Measurements from ENCODE around the gene ANK3. TPM values are rescaled to one million over a fixed set of nuclear protein-coding genes. Genes with fewer than 3 reads are reported as not detected.

ANK3 gene
- total RNA-seq, 1 donor from 2014 or later, result 87.6 TPM

GRCh38 chr10:60032723-60033122 is 357.0 kb downstream of the ANK3 start:
- Mint-ChIP-seq H3K4me1 (ENCODE audit: low read depth) (peaks cover 3% of the 10 kb centered on the region), H3K9me3 (ENCODE audit: low read depth) (peaks cover 3% of the 10 kb centered on the region), H3K4me3 (ENCODE audit: low read depth) (no peak overlapping the region), H3K27me3 (no peaks in the 10 kb centered on the region), H3K36me3 (ENCODE audit: insufficient read depth) (peaks cover 2% of the 10 kb centered on the region), H3K27ac (no peak overlapping the region)
- TF ChIP-seq CTCF (IDR thresholded peaks at IDR 0.05; ENCODE audit: unreplicated experiment), result peak; percentile 44
- no peak for DNase-seq (ENCODE audit: low spot score, unreplicated experiment)

- Mint-ChIP-seq H3K9me3 (ENCODE audit: low read depth) (no peaks in the 10 kb centered on the region), H3K4me1 (ENCODE audit: low read depth) (peaks cover 3% of the 10 kb centered on the region), H3K27ac (no peak overlapping the region)
Measured at GRCh38 chr10:60031664-60032063, 358.0 kb downstream of the ANK3 start.

GRCh38 chr10:60031183-60031582 is 358.5 kb downstream of the ANK3 start:
- peaks cover 3% of the 10 kb centered on the region for H3K4me1 Mint-ChIP-seq (ENCODE audit: low read depth)
- H3K27me3 Mint-ChIP-seq, result no peaks in the 10 kb centered on the region
- TF ChIP-seq CTCF (IDR thresholded peaks at IDR 0.05; ENCODE audit: unreplicated experiment), result no peak
- H3K36me3 Mint-ChIP-seq (ENCODE audit: insufficient read depth), result no peaks in the 10 kb centered on the region
- DNase-seq (ENCODE audit: low spot score, unreplicated experiment), result no peak
- H3K27ac Mint-ChIP-seq, result no peak overlapping the region
- H3K4me3 Mint-ChIP-seq (ENCODE audit: low read depth), result no peak overlapping the region
- H3K9me3 Mint-ChIP-seq (ENCODE audit: low read depth), result no peaks in the 10 kb centered on the region

More at GRCh38 chr10:60031664-60032063, 358.0 kb downstream of the ANK3 start:
- Mint-ChIP-seq H3K4me3 (ENCODE audit: low read depth) (no peak overlapping the region), H3K36me3 (ENCODE audit: insufficient read depth) (no peaks in the 10 kb centered on the region), H3K27me3 (no peaks in the 10 kb centered on the region)
- DNase-seq (ENCODE audit: low spot score, unreplicated experiment), result no peak
- TF ChIP-seq CTCF (IDR thresholded peaks at IDR 0.05; ENCODE audit: unreplicated experiment), result no peak

- Mint-ChIP-seq H3K4me3 (ENCODE audit: low read depth) (no peak overlapping the region), H3K27ac (no peak overlapping the region), H3K27me3 (no peaks in the 10 kb centered on the region), H3K36me3 (ENCODE audit: insufficient read depth) (no peaks in the 10 kb centered on the region), H3K9me3 (ENCODE audit: low read depth) (no peaks in the 10 kb centered on the region), H3K4me1 (ENCODE audit: low read depth) (peaks cover 3% of the 10 kb centered on the region)
- TF ChIP-seq CTCF (IDR thresholded peaks at IDR 0.05; ENCODE audit: unreplicated experiment), result no peak
- no peak for DNase-seq (ENCODE audit: low spot score, unreplicated experiment)
Measured at GRCh38 chr10:60029475-60029874, 360.2 kb downstream of the ANK3 start.

GRCh38 chr10:60028081-60028480 is 361.6 kb downstream of the ANK3 start:
- H3K36me3 Mint-ChIP-seq (ENCODE audit: insufficient read depth), result no peaks in the 10 kb centered on the region
- H3K27ac Mint-ChIP-seq, result no peak overlapping the region
- no peak for TF ChIP-seq CTCF (IDR thresholded peaks at IDR 0.05; ENCODE audit: unreplicated experiment)
- no peaks in the 10 kb centered on the region for H3K9me3 Mint-ChIP-seq (ENCODE audit: low read depth)
- peaks cover 3% of the 10 kb centered on the region for H3K4me1 Mint-ChIP-seq (ENCODE audit: low read depth)
- no peak overlapping the region for H3K4me3 Mint-ChIP-seq (ENCODE audit: low read depth)
- H3K27me3 Mint-ChIP-seq, result no peaks in the 10 kb centered on the region
- DNase-seq (ENCODE audit: low spot score, unreplicated experiment), result no peak
